GM12878 (cell line): Measurements from ENCODE around the gene CRTAP. TPM values are rescaled to one million over a fixed set of nuclear protein-coding genes. Genes with fewer than 3 reads are reported as not detected.

Source experiments
- ATAC-seq: fragments of 200-7000 bp; cut with Tn5 transposase; 3 replicates; pipeline ENCODE4 v1.9.1; 2020; ENCODE audit warnings: mild to moderate bottlenecking, moderate library complexity
- BruUV-seq: library from RNA; stranded (reverse); fragments of 400-500 nt; replicated peaks from 2 replicates; lab custom pipeline; 2021; lab: Mats Ljungman, UMichigan
- CTCF ChIA-PET: fragments of 300-600 bp; sonication (Branson Sonifier 250); formaldehyde crosslinking; extraction: SDS; loops from one replicate; lab custom pipeline; 2021; ENCODE audit warnings: inconsistent platforms; lab: Yijun Ruan, JAX
- POLR2A ChIA-PET: fragments of 350-600 bp; formaldehyde crosslinking; extraction: SDS; loops from one replicate; lab custom pipeline; 2021; ENCODE audit warnings: inconsistent platforms; lab: Charles Lee
- RAD21 ChIA-PET: fragments of 300-600 bp; sonication (Branson Sonifier 250); formaldehyde crosslinking; loops from one replicate; lab custom pipeline; 2023; ENCODE audit warnings: antibody characterized with exemption; ENCODE audit not compliant: unreplicated experiment; lab: Charles Lee
- SMC1A ChIA-PET: fragments of 300-600 bp; sonication (Branson Sonifier 250); formaldehyde crosslinking; loops from one replicate; lab custom pipeline; 2023; ENCODE audit not compliant: unreplicated experiment, uncharacterized antibody; lab: Charles Lee
- DNase-seq: peaks from one replicate; pipeline ENCODE4 v3.0.0-alpha.2; 2011; ENCODE audit warnings: low read depth, low spot score
- FAIRE-seq: peaks from 3 replicates; lab custom pipeline; 2011; peaks lifted over from hg19 to GRCh38; lab: Jason Lieb, UNC
- H2AFZ ChIP-seq: 2 replicates; pipeline ENCODE4 v1.6.0; 2011; ENCODE audit warnings: low read depth, low read length, control low read depth; ENCODE audit not compliant: control insufficient read depth
- H3K27ac ChIP-seq: 2 replicates; pipeline ENCODE4 v1.5.1; 2011; ENCODE audit warnings: control low read depth; ENCODE audit not compliant: control insufficient read depth, insufficient read depth
- H3K27me3 ChIP-seq, 2 experiments: replicated peaks in 1 of 2; 2 replicates each; pipeline versions ENCODE4 v1.6.0 to v1.6.1; 2011; ENCODE audit warnings: low read length in 1 of 2; ENCODE audit not compliant: control insufficient read depth in 2 of 2, insufficient read depth in 2 of 2
- H3K36me3 ChIP-seq, 2 experiments: 2 replicates each; pipeline ENCODE4 v1.5.1; 2011; ENCODE audit warnings: low read length in 1 of 2; ENCODE audit not compliant: control insufficient read depth in 2 of 2, insufficient read depth in 2 of 2
- H3K4me1 ChIP-seq: 2 replicates; pipeline ENCODE4 v1.6.1; 2011; ENCODE audit warnings: mild to moderate bottlenecking, low read length, moderate library complexity, mixed read lengths; ENCODE audit not compliant: control insufficient read depth, insufficient read depth
- H3K4me2 ChIP-seq: 2 replicates; pipeline ENCODE4 v1.6.0; 2011; ENCODE audit warnings: control low read depth; ENCODE audit not compliant: control insufficient read depth, insufficient read depth
- H3K4me3 ChIP-seq: fragments of 200-600 bp; sonication (generic); 2 replicates; pipeline ENCODE4 v1.5.1; 2016
- H3K79me2 ChIP-seq: 2 replicates; pipeline ENCODE4 v1.6.0; 2011; ENCODE audit warnings: low read length; ENCODE audit not compliant: control insufficient read depth, insufficient read depth
- H3K9ac ChIP-seq: 2 replicates; pipeline ENCODE4 v1.8.0; 2011; ENCODE audit warnings: low read length, control low read depth, mixed read lengths; ENCODE audit not compliant: control insufficient read depth, insufficient read depth
- H3K9me3 ChIP-seq: replicated peaks from 3 replicates; pipeline ENCODE4 v1.5.1; 2011; ENCODE audit warnings: mild to moderate bottlenecking, low read length; ENCODE audit not compliant: control insufficient read depth, insufficient read depth
- H4K20me1 ChIP-seq: 2 replicates; pipeline ENCODE4 v1.6.0; 2011; ENCODE audit not compliant: control insufficient read depth, insufficient read depth
- RAD21 ChIP-seq: IDR thresholded peaks from 2 replicates; pipeline ENCODE4 v1.6.1; 2011; ENCODE audit warnings: mild to moderate bottlenecking, low read depth, low read length, moderate library complexity; ENCODE audit not compliant: insufficient read depth
- SMC3 ChIP-seq: IDR thresholded peaks from 2 replicates; pipeline ENCODE4 v1.6.1; 2011; ENCODE audit warnings: low read length, improper control_type of control experiment, borderline replicate concordance
- SREBF1 ChIP-seq: IDR thresholded peaks from 2 replicates; pipeline ENCODE4 v1.6.1; 2012; ENCODE audit warnings: mild to moderate bottlenecking, low read length
- TAF1 ChIP-seq: IDR thresholded peaks from 2 replicates; pipeline ENCODE4 v1.6.1; 2011; ENCODE audit warnings: mild to moderate bottlenecking, low read depth, low read length, borderline replicate concordance
- WGBS: methylation state at CpG from one replicate; pipeline ENCODE4 v1.1.6; 2016; ENCODE audit warnings: low lambda C conversion rate; ENCODE audit not compliant: insufficient replicate concordance, insufficient coverage; ENCODE audit errors: missing lambda C conversion rate; 5-methylcytosine and 5-hydroxymethylcytosine counted together
- in situ Hi-C: fragments of 300-500 bp; cut with MboI; formaldehyde crosslinking; loops from 9 replicates; pipeline ENCODE4 v1.14.3; 2018; ENCODE audit warnings: mixed read lengths
- intact Hi-C: fragments of 100-400 bp; cut with micrococcal nuclease; formaldehyde crosslinking; loops from one replicate; pipeline ENCODE4 v1.14.2; 2022; ENCODE audit not compliant: unreplicated experiment
- polyA plus RNA-seq, 11 experiments: library from polyadenylated mRNA; depleted of rRNA in 4 of 11; unstranded in 6 of 11; stranded (reverse) in 5 of 11; fragments of >200 nt; fragmentation: Nextera tagmentation in 4 of 11; fragmentation: Illumina TruSeq in 1 of 11; extraction: Ambion mirVana in 4 of 11; extraction: Trizol in 1 of 11; gene quantifications; 1 replicate in 1 of 11; 2 replicates in 10 of 11; pipeline versions ENCODE4 v1.2.1 to v1.2.3, GENCODE V29; 2011 to 2016; ENCODE audit warnings: inconsistent platforms in 2 of 11, missing spikeins in 2 of 11, low read depth in 1 of 11
- total RNA-seq, 4 experiments: library from RNA; depleted of rRNA in 3 of 4; stranded (reverse); fragments of >200 nt in 3 of 4; fragmentation: Illumina TruSeq in 1 of 4; extraction: Trizol in 1 of 4; gene quantifications; 2 replicates each; pipeline versions ENCODE4 v1.2.1 to v1.2.3, GENCODE V29; 2013 to 2021
- TF ChIP-seq, protein P1 (sequence below): fragments of 150-350 bp; IDR thresholded peaks from 2 replicates; pipeline ENCODE4 v1.6.1; 2014; ENCODE audit warnings: mild to moderate bottlenecking, low read depth, low read length
- TF ChIP-seq, protein P2 (sequence below), 3 experiments: IDR thresholded peaks in 2 of 3; conservative IDR thresholded peaks in 1 of 3; 2 replicates each; pipeline ENCODE4 v1.5.1; 2011; ENCODE audit warnings: low read depth in 3 of 3, low read length in 3 of 3, mild to moderate bottlenecking in 3 of 3, control low read depth in 2 of 3, moderate library complexity in 2 of 3, inconsistent platforms in 1 of 3, mixed read lengths in 1 of 3; ENCODE audit not compliant: control insufficient read depth in 2 of 3, insufficient read depth in 1 of 3; ENCODE audit errors: extremely low read depth in 1 of 3

CRTAP gene
- total and polyA plus RNA-seq, 10 of the 15 experiments (the other 5 are each of a cell fraction or from before 2014, with no cell fraction given) = 6.0 to 42.3 (median 23.3) TPM

GRCh38 chr3:33064929-33065328, 48.9 kb upstream of the CRTAP start:
- WGBS = 85% methylated on average over 2 of the region's 2 CpGs
- ATAC-seq (peak; percentile 33; the same call in 1 of the 3 replicates), DNase-seq (no peak), FAIRE-seq (no peak)
- H2AFZ ChIP-seq = no peak overlapping the region
- BruUV-seq = no TSS peak
- no peaks in the 10 kb centered on the region for H3K9me3 ChIP-seq
- TF ChIP-seq SMC3 (peak; percentile 49; the same call in 1 of the 2 replicates), RAD21 (peak; percentile 62), TAF1 (no peak), SREBF1 (no peak)
- TF ChIP-seq, protein P1, sequence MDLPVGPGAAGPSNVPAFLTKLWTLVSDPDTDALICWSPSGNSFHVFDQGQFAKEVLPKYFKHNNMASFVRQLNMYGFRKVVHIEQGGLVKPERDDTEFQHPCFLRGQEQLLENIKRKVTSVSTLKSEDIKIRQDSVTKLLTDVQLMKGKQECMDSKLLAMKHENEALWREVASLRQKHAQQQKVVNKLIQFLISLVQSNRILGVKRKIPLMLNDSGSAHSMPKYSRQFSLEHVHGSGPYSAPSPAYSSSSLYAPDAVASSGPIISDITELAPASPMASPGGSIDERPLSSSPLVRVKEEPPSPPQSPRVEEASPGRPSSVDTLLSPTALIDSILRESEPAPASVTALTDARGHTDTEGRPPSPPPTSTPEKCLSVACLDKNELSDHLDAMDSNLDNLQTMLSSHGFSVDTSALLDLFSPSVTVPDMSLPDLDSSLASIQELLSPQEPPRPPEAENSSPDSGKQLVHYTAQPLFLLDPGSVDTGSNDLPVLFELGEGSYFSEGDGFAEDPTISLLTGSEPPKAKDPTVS = no peak
- TF ChIP-seq, protein P2, sequence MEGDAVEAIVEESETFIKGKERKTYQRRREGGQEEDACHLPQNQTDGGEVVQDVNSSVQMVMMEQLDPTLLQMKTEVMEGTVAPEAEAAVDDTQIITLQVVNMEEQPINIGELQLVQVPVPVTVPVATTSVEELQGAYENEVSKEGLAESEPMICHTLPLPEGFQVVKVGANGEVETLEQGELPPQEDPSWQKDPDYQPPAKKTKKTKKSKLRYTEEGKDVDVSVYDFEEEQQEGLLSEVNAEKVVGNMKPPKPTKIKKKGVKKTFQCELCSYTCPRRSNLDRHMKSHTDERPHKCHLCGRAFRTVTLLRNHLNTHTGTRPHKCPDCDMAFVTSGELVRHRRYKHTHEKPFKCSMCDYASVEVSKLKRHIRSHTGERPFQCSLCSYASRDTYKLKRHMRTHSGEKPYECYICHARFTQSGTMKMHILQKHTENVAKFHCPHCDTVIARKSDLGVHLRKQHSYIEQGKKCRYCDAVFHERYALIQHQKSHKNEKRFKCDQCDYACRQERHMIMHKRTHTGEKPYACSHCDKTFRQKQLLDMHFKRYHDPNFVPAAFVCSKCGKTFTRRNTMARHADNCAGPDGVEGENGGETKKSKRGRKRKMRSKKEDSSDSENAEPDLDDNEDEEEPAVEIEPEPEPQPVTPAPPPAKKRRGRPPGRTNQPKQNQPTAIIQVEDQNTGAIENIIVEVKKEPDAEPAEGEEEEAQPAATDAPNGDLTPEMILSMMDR (IDR thresholded peaks at IDR 0.05 in 2 of 3, conservative IDR thresholded peaks at IDR 0.05 in 1 of 3; ENCODE audit: control insufficient read depth in 2 of 3, extremely low read depth in 1 of 3, insufficient read depth in 1 of 3, low read depth in 3 of 3, low read length in 3 of 3) = peak; percentile 40 to 46 (median 41); a peak in 5 of 6 replicates
- H3K4me2 ChIP-seq = no peak overlapping the region
- no peaks in the 10 kb centered on the region for H3K79me2 ChIP-seq
- H3K4me1 ChIP-seq = peaks cover 21% of the 10 kb centered on the region
- in situ Hi-C loops (no loop called here), intact Hi-C loops (loop anchor here (2.0 kb wide), 1 partner anchor 118 kb away; no protein-coding TSS in a partner anchor)
- no peaks in the 10 kb centered on the region for H3K27me3 ChIP-seq
- CTCF ChIA-PET = no interaction called here
- RAD21 ChIA-PET = interaction anchor here (1.0 kb wide), 1 partner anchor 117 kb away, joined by 4 read pairs; no protein-coding TSS in a partner anchor
- no peak overlapping the region for H3K9ac ChIP-seq
- SMC1A ChIA-PET = interaction anchor here (1.0 kb wide), 1 partner anchor 116 kb away, joined by 4 read pairs; no protein-coding TSS in a partner anchor
- H3K27ac ChIP-seq = no peak overlapping the region
- H4K20me1 ChIP-seq = no peaks in the 10 kb centered on the region
- no peak overlapping the region for H3K4me3 ChIP-seq
- peaks cover 2 to 4% of the 10 kb centered on the region in 2 experiments; a peak in 3 of 4 replicates for H3K36me3 ChIP-seq
- POLR2A ChIA-PET = no interaction called here
